ENCODE data around the gene LCT. TPM values are rescaled to one million over a fixed set of nuclear protein-coding genes. Genes with fewer than 3 reads are reported as not detected.

Gene LCT
- total and polyA plus RNA-seq, 2 of the 13 experiments (the other 11 are each of a cell fraction or from before 2014, with no cell fraction given): not detected

GRCh38 chr2:135741395-135742324, 95.3 kb downstream of the LCT start, which contains the start of gene UBXN4 (continued):
- no peak for TF ChIP-seq DMTF1 (CRISPR knock-in tag; IDR thresholded peaks at IDR 0.05)
- peak; percentile 49 for TF ChIP-seq ZEB1 (IDR thresholded peaks at IDR 0.05; ENCODE audit: insufficient replicate concordance, low read depth)
- TF ChIP-seq ZUFSP (CRISPR knock-in tag; IDR thresholded peaks at IDR 0.05; ENCODE audit: borderline replicate concordance): no peak
- no peak for TF ChIP-seq ZNF713 (CRISPR knock-in tag; IDR thresholded peaks at IDR 0.05)
- TF ChIP-seq ISL2 (CRISPR knock-in tag; IDR thresholded peaks at IDR 0.05): peak; percentile 80
- TF ChIP-seq NFIC (IDR thresholded peaks at IDR 0.05; ENCODE audit: low read length): no peak
- TF ChIP-seq ZNF879 (CRISPR knock-in tag; IDR thresholded peaks at IDR 0.05): peak; percentile 96; the same call in 1 of the 2 replicates
- TF ChIP-seq AGO2 (optimal IDR thresholded peaks at IDR 0.05; ENCODE audit: low read depth, low read length): peak; percentile 98
- TF ChIP-seq CEBPB (IDR thresholded peaks at IDR 0.05; ENCODE audit: borderline replicate concordance, low read depth, low read length): 0 out of 2 replicates have a peak, but pooled peaks have one; percentile 2
- TF ChIP-seq PAWR (CRISPR knock-in tag; IDR thresholded peaks at IDR 0.05; ENCODE audit: borderline replicate concordance): 0 out of 2 replicates have a peak, but pooled peaks have one; percentile 1
- no peak; the same call in 1 of the 2 replicates for TF ChIP-seq NCOA1 (CRISPR knock-in tag; IDR thresholded peaks at IDR 0.05)
- peak; percentile 73 for TF ChIP-seq FOXJ3 (CRISPR knock-in tag; IDR thresholded peaks at IDR 0.05; ENCODE audit: borderline replicate concordance)
- TF ChIP-seq ZNF343 (CRISPR knock-in tag; IDR thresholded peaks at IDR 0.05): no peak
- TF ChIP-seq, protein P1, sequence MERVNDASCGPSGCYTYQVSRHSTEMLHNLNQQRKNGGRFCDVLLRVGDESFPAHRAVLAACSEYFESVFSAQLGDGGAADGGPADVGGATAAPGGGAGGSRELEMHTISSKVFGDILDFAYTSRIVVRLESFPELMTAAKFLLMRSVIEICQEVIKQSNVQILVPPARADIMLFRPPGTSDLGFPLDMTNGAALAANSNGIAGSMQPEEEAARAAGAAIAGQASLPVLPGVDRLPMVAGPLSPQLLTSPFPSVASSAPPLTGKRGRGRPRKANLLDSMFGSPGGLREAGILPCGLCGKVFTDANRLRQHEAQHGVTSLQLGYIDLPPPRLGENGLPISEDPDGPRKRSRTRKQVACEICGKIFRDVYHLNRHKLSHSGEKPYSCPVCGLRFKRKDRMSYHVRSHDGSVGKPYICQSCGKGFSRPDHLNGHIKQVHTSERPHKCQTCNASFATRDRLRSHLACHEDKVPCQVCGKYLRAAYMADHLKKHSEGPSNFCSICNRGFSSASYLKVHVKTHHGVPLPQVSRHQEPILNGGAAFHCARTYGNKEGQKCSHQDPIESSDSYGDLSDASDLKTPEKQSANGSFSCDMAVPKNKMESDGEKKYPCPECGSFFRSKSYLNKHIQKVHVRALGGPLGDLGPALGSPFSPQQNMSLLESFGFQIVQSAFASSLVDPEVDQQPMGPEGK (CRISPR knock-in tag; IDR thresholded peaks at IDR 0.05): peak; percentile 99
- TF ChIP-seq ZNF777 (CRISPR knock-in tag; IDR thresholded peaks at IDR 0.05): peak; percentile 84
- peak; percentile 92 for TF ChIP-seq HCFC1 (IDR thresholded peaks at IDR 0.05; ENCODE audit: low read depth, low read length)
- peak; percentile 88 for TF ChIP-seq REPIN1 (CRISPR knock-in tag; IDR thresholded peaks at IDR 0.05; ENCODE audit: borderline replicate concordance, low read depth)
- TF ChIP-seq ZNF282 (IDR thresholded peaks at IDR 0.05; ENCODE audit: partially characterized antibody): no peak
- no peak for TF ChIP-seq TMF1 (CRISPR knock-in tag; IDR thresholded peaks at IDR 0.05; ENCODE audit: low read depth)
- TF ChIP-seq KDM2A (CRISPR knock-in tag; IDR thresholded peaks at IDR 0.05; ENCODE audit: borderline replicate concordance, low read depth): peak; percentile 95
- peak; percentile 96 for TF ChIP-seq ELF4 (CRISPR knock-in tag; IDR thresholded peaks at IDR 0.05; ENCODE audit: borderline replicate concordance)
- peak; percentile 88; the same call in 1 of the 2 replicates for TF ChIP-seq ZMYM4 (CRISPR knock-in tag; IDR thresholded peaks at IDR 0.05)
- TF ChIP-seq NFYC (CRISPR knock-in tag; IDR thresholded peaks at IDR 0.05): peak; percentile 68
- peak; percentile 29; the same call in 1 of the 2 replicates for TF ChIP-seq HOXD1 (CRISPR knock-in tag; IDR thresholded peaks at IDR 0.05)
- no peak; the same call in 1 of the 2 replicates for TF ChIP-seq ZNF761 (CRISPR knock-in tag; conservative IDR thresholded peaks at IDR 0.05)

Measured in HepG2 (cell line).